ENCODE results near the gene ARHGAP44.

DNA sequence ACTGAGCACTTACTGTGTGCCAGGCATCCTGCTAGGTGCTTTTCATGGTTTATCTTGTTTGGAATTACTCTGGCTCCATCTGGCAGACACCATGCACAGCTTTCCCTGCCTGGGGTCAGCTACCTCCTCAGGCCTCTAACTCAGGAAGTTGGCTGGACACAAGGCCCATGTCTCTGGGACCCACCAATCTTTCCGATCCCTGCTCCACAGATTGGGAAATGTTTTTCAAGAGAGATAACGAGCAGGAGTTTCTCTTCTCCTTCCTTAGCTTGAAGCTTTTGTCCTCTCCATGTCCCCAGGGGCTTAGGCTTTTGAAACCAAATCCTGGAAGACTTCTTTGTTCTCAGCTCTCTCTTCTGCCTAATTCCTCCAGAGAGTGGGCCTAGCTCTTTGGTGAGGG is 240.0 kb downstream of the ARHGAP44 start:
- TF ChIP-seq, protein P1, sequence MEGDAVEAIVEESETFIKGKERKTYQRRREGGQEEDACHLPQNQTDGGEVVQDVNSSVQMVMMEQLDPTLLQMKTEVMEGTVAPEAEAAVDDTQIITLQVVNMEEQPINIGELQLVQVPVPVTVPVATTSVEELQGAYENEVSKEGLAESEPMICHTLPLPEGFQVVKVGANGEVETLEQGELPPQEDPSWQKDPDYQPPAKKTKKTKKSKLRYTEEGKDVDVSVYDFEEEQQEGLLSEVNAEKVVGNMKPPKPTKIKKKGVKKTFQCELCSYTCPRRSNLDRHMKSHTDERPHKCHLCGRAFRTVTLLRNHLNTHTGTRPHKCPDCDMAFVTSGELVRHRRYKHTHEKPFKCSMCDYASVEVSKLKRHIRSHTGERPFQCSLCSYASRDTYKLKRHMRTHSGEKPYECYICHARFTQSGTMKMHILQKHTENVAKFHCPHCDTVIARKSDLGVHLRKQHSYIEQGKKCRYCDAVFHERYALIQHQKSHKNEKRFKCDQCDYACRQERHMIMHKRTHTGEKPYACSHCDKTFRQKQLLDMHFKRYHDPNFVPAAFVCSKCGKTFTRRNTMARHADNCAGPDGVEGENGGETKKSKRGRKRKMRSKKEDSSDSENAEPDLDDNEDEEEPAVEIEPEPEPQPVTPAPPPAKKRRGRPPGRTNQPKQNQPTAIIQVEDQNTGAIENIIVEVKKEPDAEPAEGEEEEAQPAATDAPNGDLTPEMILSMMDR (IDR thresholded peaks at IDR 0.05), result no peak
- TF ChIP-seq POLR2A (IDR thresholded peaks at IDR 0.05; ENCODE audit: low read depth) (no peak), EP300 (IDR thresholded peaks at IDR 0.05) (no peak)

All from esophagus muscularis mucosa (tissue), 4 donors.